Spleen (tissue), 11 donors: Measurements from ENCODE around the gene REEP5. TPM values are rescaled to one million over a fixed set of nuclear protein-coding genes. Genes with fewer than 3 reads are reported as not detected.

ENCODE experiments used
- DNase-seq: peaks from one replicate; pipeline ENCODE4 v3.0.0-alpha.2; 2020
- H3K27ac ChIP-seq, 8 donors: fragments of 200-600 bp; sonication (generic) in 7 of 8; 1 replicate in 4 of 8; 2 replicates in 4 of 8; pipeline versions ENCODE4 v1.5.0 to v1.8.0; 2016 to 2021; ENCODE audit warnings: inconsistent platforms in 4 of 8, mild to moderate bottlenecking in 4 of 8, moderate library complexity in 1 of 8
- H3K27me3 ChIP-seq, 7 donors: fragments of 200-600 bp; sonication (generic) in 6 of 7; replicated peaks in 1 of 7; 1 replicate in 4 of 7; 2 replicates in 3 of 7; pipeline versions ENCODE4 v1.5.0 to v1.8.0; 2016 to 2021; ENCODE audit warnings: inconsistent platforms in 3 of 7, mild to moderate bottlenecking in 1 of 7
- H3K36me3 ChIP-seq, 6 donors: fragments of 200-600 bp; sonication (generic) in 5 of 6; 1 replicate in 4 of 6; 2 replicates in 2 of 6; pipeline versions ENCODE4 v1.5.0 to v1.8.0; 2016 to 2021; ENCODE audit warnings: inconsistent platforms in 2 of 6
- H3K4me1 ChIP-seq, 6 donors: fragments of 200-600 bp; sonication (generic) in 5 of 6; 1 replicate in 3 of 6; 2 replicates in 3 of 6; pipeline versions ENCODE4 v1.5.0 to v1.8.0; 2016 to 2021; ENCODE audit warnings: inconsistent platforms in 3 of 6
- H3K4me3 ChIP-seq, 8 donors: fragments of 200-600 bp; sonication (generic) in 7 of 8; 1 replicate in 4 of 8; 2 replicates in 4 of 8; pipeline versions ENCODE4 v1.5.0 to v1.8.0; 2016 to 2021; ENCODE audit warnings: inconsistent platforms in 4 of 8, mild to moderate bottlenecking in 4 of 8, moderate library complexity in 2 of 8
- H3K9me3 ChIP-seq, 8 donors: fragments of 200-600 bp; sonication (generic) in 7 of 8; 1 replicate in 4 of 8; 2 replicates in 4 of 8; pipeline versions ENCODE4 v1.5.0 to v1.8.0; 2016 to 2021; ENCODE audit warnings: inconsistent platforms in 4 of 8
- CTCF ChIP-seq, 11 experiments: fragments of 200-600 bp in 7 of 11; fragments of 450-650 bp in 4 of 11; sonication (generic) in 4 of 11; IDR thresholded peaks in 8 of 11; conservative IDR thresholded peaks in 3 of 11; 1 replicate in 7 of 11; 2 replicates in 4 of 11; pipeline versions ENCODE4 v1.4.0 to v1.8.0; 2016 to 2021; ENCODE audit warnings: antibody characterized with exemption in 11 of 11, inconsistent platforms in 4 of 11, mild to moderate bottlenecking in 1 of 11
- POLR2A ChIP-seq, 3 donors: fragments of 450-650 bp; IDR thresholded peaks; one replicate each; pipeline ENCODE4 v1.5.1; 2017; ENCODE audit warnings: antibody characterized with exemption in 3 of 3, mild to moderate bottlenecking in 1 of 3
- POLR2AphosphoS5 ChIP-seq, 3 donors: sonication (generic); formaldehyde crosslinking; IDR thresholded peaks; one replicate each; pipeline ENCODE4 v1.5.1; 2017; ENCODE audit warnings: antibody characterized with exemption in 3 of 3
- WGBS, 5 donors: extraction: QIAGEN DNeasy Blood & Tissue Kit in 3 of 5; methylation state at CpG; one replicate each; pipeline versions ENCODE4 v1.1.5 to v1.1.7; 2013 to 2018; 5-methylcytosine and 5-hydroxymethylcytosine counted together
- intact Hi-C: fragments of 100-400 bp; cut with DNase I; formaldehyde crosslinking; loops from one replicate; pipeline ENCODE4 v1.15.0; 2023; ENCODE audit warnings: low total_unique reads
- polyA plus RNA-seq, 3 donors: library from polyadenylated mRNA; stranded (reverse); fragments of 200-250 nt; gene quantifications; one replicate each; pipeline ENCODE4 v1.2.1, GENCODE V29; 2013
- total RNA-seq, 7 donors: library from RNA; depleted of rRNA in 3 of 7; stranded (reverse); fragments of >200 nt in 3 of 7; fragmentation: NEBNext Ultra II Directional in 4 of 7; extraction: Animal tissue kit (Norgen Biotek cat#: 25700) in 4 of 7; gene quantifications; one replicate each; pipeline versions ENCODE4 v1.1.0 to v1.2.1, GENCODE V29; 2016 to 2021
- donor health status: healthy with polysubstance abuse.
- donor health status: DM: no; HTN: no; CAD: no; lungs with moderate emphysema.
- donor health status: DM: no; HTN: no; CAD: no.
- donor health status: Bipolar disorder and iron deficiency.
- donor health status: healthy.
- donor health status: DM: no; HTN: no; CAD: no.
- donor health status: DM: yes; HTN: yes; CAD: no.

The REEP5 gene
- total and polyA plus RNA-seq, 10 donors = 25.3 to 84.8 (median 60.9) TPM

GRCh38 chr5:112846556-112846955 lies 75.5 kb downstream of the REEP5 start:
- no peaks in the 10 kb centered on the region for H3K27me3 ChIP-seq
- DNase-seq = no peak
- H3K27ac ChIP-seq = no peak overlapping the region
- intact Hi-C loops = no loop called here
- H3K4me1 ChIP-seq = peaks cover 0 to 11% (median 3%) of the 10 kb centered on the region in 6 donors
- H3K9me3 ChIP-seq = no peaks in the 10 kb centered on the region
- 90 to 93% (median 91%) methylated on average over 5 of the region's 5 CpGs for WGBS, 5 donors
- TF ChIP-seq POLR2A (IDR thresholded peaks at IDR 0.05) (no peak), CTCF (IDR thresholded peaks at IDR 0.05 in 8 of 11, conservative IDR thresholded peaks at IDR 0.05 in 3 of 11) (no peak)
- H3K36me3 ChIP-seq = no peaks in the 10 kb centered on the region
- no peak overlapping the region for H3K4me3 ChIP-seq

- no peak for DNase-seq
- Histone ChIP-seq H3K27ac (no peak overlapping the region), H3K27me3 (no peaks in the 10 kb centered on the region), H3K4me3 (no peak overlapping the region), H3K36me3 (peaks cover 0 to 12% (median 6%) of the 10 kb centered on the region in 6 donors), H3K9me3 (no peaks in the 10 kb centered on the region), H3K4me1 (peaks cover 0 to 11% (median 3%) of the 10 kb centered on the region in 6 donors)
- WGBS, 5 donors = 86 to 96% (median 93%) methylated on average over 1 of the region's 1 CpG
- no peak for TF ChIP-seq CTCF (IDR thresholded peaks at IDR 0.05 in 8 of 11, conservative IDR thresholded peaks at IDR 0.05 in 3 of 11)
- TF ChIP-seq POLR2A (IDR thresholded peaks at IDR 0.05) = no peak
- intact Hi-C loops = no loop called here
Observed at GRCh38 chr5:112844489-112844888, 77.5 kb downstream of the REEP5 start.

GRCh38 chr5:112833971-112834370 lies 88.1 kb downstream of the REEP5 start:
- Histone ChIP-seq H3K4me3 (no peak overlapping the region), H3K27me3 (no peaks in the 10 kb centered on the region), H3K27ac (no peak overlapping the region), H3K9me3 (no peaks in the 10 kb centered on the region), H3K36me3 (peaks cover 0 to 96% (median 49%) of the 10 kb centered on the region in 6 donors), H3K4me1 (no peaks in the 10 kb centered on the region)
- TF ChIP-seq CTCF (IDR thresholded peaks at IDR 0.05 in 8 of 11, conservative IDR thresholded peaks at IDR 0.05 in 3 of 11) = no peak
- no peak for TF ChIP-seq POLR2A (IDR thresholded peaks at IDR 0.05)
- intact Hi-C loops = no loop called here
- WGBS, 5 donors = 96 to 99% (median 98%) methylated on average over 13 of the region's 13 CpGs
- DNase-seq = no peak

- no peak for DNase-seq
- Histone ChIP-seq H3K27me3 (no peaks in the 10 kb centered on the region), H3K4me3 (no peak overlapping the region), H3K27ac (no peak overlapping the region), H3K36me3 (peaks cover 0 to 98% (median 51%) of the 10 kb centered on the region in 6 donors), H3K9me3 (no peaks in the 10 kb centered on the region), H3K4me1 (no peaks in the 10 kb centered on the region)
- 96 to 100% (median 96%) methylated on average over 2 of the region's 2 CpGs for WGBS, 5 donors
- TF ChIP-seq POLR2A (IDR thresholded peaks at IDR 0.05) (no peak), CTCF (IDR thresholded peaks at IDR 0.05 in 8 of 11, conservative IDR thresholded peaks at IDR 0.05 in 3 of 11) (no peak), POLR2AphosphoS5 (IDR thresholded peaks at IDR 0.05) (no peak)
- intact Hi-C loops = no loop called here
Observed at GRCh38 chr5:112830378-112830777, 91.6 kb downstream of the REEP5 start.

Other genes with a start within 250 kb of the REEP5 start
- 10 to 100 TPM; 37.9 to 83.0 (median 58.5) TPM for gene APC, start 184.3 kb downstream of the REEP5 start, total RNA-seq
- gene APC, start 184.3 kb downstream of the REEP5 start, polyA plus RNA-seq = 1 to 10 TPM; 2.1 to 6.2 (median 2.5) TPM
- 10 to 100 TPM; 29.9 to 70.4 (median 35.2) TPM for gene SRP19, start 60.9 kb downstream of the REEP5 start, total RNA-seq
- gene SRP19, start 60.9 kb downstream of the REEP5 start, polyA plus RNA-seq = 10 to 100 TPM; 75.1 to 90.5 (median 89.6) TPM
- 100 to 1,000 TPM in 2 of 7 donors, 10 to 100 TPM in 5; 76.6 to 110 (median 80.8) TPM for gene DCP2, start 54.6 kb upstream of the REEP5 start, total RNA-seq
- gene DCP2, start 54.6 kb upstream of the REEP5 start, polyA plus RNA-seq = 10 to 100 TPM; 17.5 to 19.8 (median 18.0) TPM